Stimulated activated effector memory CD8-positive, alpha-beta T cell treated with anti-CD3 and anti-CD28 coated beads, Interleukin-12 subunit alpha, Interleukin-12 subunit beta, amount 100 ng/mL, for 72 hours (primary cell): ENCODE data around the gene ADAM12.
A peak's percentile ranks its signal among the peaks of the same experiment; 100 is the strongest.
"Not testable (repeated sequence)": the region's sequence is repeated elsewhere in the genome, so short reads cannot be mapped to it uniquely, and the experiment has no call there.

Experiments used
- ATAC-seq: fragments of 150-1000 bp; cut with Tn5 transposase; 2 replicates; pipeline ENCODE4 v1.10.0; 2021
- DNase-seq, 2 donors: peaks; one replicate each; pipeline ENCODE4 v3.0.0; 2021 to 2022; ENCODE audit warnings: low spot score in 2 of 2
- H3K27ac Mint-ChIP-seq: one replicate; pipeline ENCODE4 v1.8.0; 2022; ENCODE audit warnings: mild to moderate bottlenecking, mixed read lengths
- H3K36me3 Mint-ChIP-seq: one replicate; pipeline ENCODE4 v1.8.0; 2022; ENCODE audit warnings: mild to moderate bottlenecking, mixed read lengths
- H3K4me1 Mint-ChIP-seq: one replicate; pipeline ENCODE4 v1.8.0; 2022; ENCODE audit warnings: mixed read lengths
- H3K4me3 Mint-ChIP-seq: one replicate; pipeline ENCODE4 v1.8.0; 2022; ENCODE audit warnings: mild to moderate bottlenecking, mixed read lengths
- H3K9me3 Mint-ChIP-seq: one replicate; pipeline ENCODE4 v1.8.0; 2022; ENCODE audit warnings: mixed read lengths

Gene ADAM12

GRCh38 chr10:126372396-126372795, 15.9 kb downstream of the ADAM12 start:
- Mint-ChIP-seq H3K27ac (no peak overlapping the region), H3K36me3 (peaks cover 7% of the 10 kb centered on the region), H3K4me1 (peaks cover 11% of the 10 kb centered on the region), H3K9me3 (peaks cover 6% of the 10 kb centered on the region), H3K4me3 (no peak overlapping the region)
- no peak for DNase-seq
- no peak for ATAC-seq

- Mint-ChIP-seq H3K4me1 (peaks cover 6% of the 10 kb centered on the region), H3K4me3 (no peak overlapping the region), H3K36me3 (no peaks in the 10 kb centered on the region), H3K9me3 (peaks cover 3% of the 10 kb centered on the region), H3K27ac (peak overlapping the region; percentile 3)
- DNase-seq = no peak
- ATAC-seq = peak; percentile 67
Observed at GRCh38 chr10:126369125-126369710, 19.1 kb downstream of the ADAM12 start.

- ATAC-seq = no peak
- H3K4me1 Mint-ChIP-seq = peaks cover 5% of the 10 kb centered on the region
- H3K4me3 Mint-ChIP-seq = no peak overlapping the region
- H3K36me3 Mint-ChIP-seq = peaks cover 12% of the 10 kb centered on the region
- no peak overlapping the region for H3K27ac Mint-ChIP-seq
- peaks cover 35% of the 10 kb centered on the region for H3K9me3 Mint-ChIP-seq
- DNase-seq = no peak
Observed at GRCh38 chr10:126357169-126357568, 31.1 kb downstream of the ADAM12 start.

- Mint-ChIP-seq H3K4me1 (peaks cover 14% of the 10 kb centered on the region), H3K27ac (no peak overlapping the region), H3K9me3 (peaks cover 21% of the 10 kb centered on the region), H3K4me3 (no peak overlapping the region), H3K36me3 (peaks cover 12% of the 10 kb centered on the region)
- no peak for DNase-seq
- ATAC-seq = no peak
Observed at GRCh38 chr10:126353666-126354065, 34.6 kb downstream of the ADAM12 start.

DNA sequence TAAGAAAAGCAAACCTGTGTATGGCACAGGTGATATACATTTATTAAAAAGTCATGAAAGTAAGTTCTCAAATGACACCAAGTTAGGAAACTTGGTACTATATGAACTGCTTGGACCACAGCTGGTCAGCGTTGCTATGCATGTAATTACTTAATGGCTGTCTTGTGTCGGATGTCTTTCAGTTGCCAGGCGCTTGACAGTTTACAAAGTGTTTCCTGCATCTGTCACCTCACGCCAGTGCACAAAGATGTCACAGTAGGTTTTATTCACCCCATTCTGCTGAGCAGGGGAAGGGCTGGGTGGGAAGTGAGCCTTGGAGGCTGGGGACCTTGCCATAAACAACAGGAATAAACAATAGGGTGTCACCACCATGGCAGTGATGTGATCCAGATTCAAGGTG, 35.8 kb downstream of the ADAM12 start:
- Mint-ChIP-seq H3K4me3 (no peak overlapping the region), H3K9me3 (peaks cover 15% of the 10 kb centered on the region), H3K4me1 (peaks cover 14% of the 10 kb centered on the region), H3K36me3 (peaks cover 12% of the 10 kb centered on the region), H3K27ac (no peak overlapping the region)
- DNase-seq (no peak), ATAC-seq (no peak)

DNA sequence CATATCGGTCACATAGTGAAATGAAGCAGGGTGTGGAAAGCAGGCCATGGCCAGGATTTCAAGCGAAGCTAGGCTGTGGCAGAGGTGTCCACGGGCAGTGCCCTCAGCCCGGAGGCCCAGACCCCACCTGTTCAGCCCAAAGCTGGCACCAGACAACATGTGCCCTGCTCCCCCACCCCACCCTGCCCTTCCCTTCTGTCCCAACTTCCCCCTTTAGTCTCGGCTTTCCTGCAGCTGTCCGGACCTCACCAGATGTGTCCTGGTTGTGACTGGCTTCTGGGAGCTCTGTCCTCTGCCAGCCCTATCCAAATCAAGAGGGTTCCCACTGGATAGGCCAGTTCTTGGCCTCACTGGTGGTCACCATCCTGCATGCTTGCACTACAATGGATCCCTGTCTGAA, 37.3 kb downstream of the ADAM12 start:
- peaks cover 6% of the 10 kb centered on the region for H3K9me3 Mint-ChIP-seq
- H3K27ac Mint-ChIP-seq = no peak overlapping the region
- ATAC-seq (no peak), DNase-seq (no peak)
- peaks cover under 1% of the 10 kb centered on the region for H3K36me3 Mint-ChIP-seq
- H3K4me3 Mint-ChIP-seq = no peak overlapping the region
- peaks cover 14% of the 10 kb centered on the region for H3K4me1 Mint-ChIP-seq

GRCh38 chr10:126350216-126350992, 37.9 kb downstream of the ADAM12 start:
- Mint-ChIP-seq H3K9me3 (peaks cover 8% of the 10 kb centered on the region), H3K36me3 (no peaks in the 10 kb centered on the region), H3K4me3 (no peak overlapping the region), H3K4me1 (peaks cover 14% of the 10 kb centered on the region), H3K27ac (no peak overlapping the region)
- DNase-seq (no peak), ATAC-seq (peak; percentile 8)

GRCh38 chr10:126349676-126350075, 38.6 kb downstream of the ADAM12 start:
- no peak overlapping the region for H3K27ac Mint-ChIP-seq
- peaks cover 6% of the 10 kb centered on the region for H3K9me3 Mint-ChIP-seq
- no peaks in the 10 kb centered on the region for H3K36me3 Mint-ChIP-seq
- peaks cover 14% of the 10 kb centered on the region for H3K4me1 Mint-ChIP-seq
- ATAC-seq (no peak), DNase-seq (no peak)
- no peak overlapping the region for H3K4me3 Mint-ChIP-seq

DNA sequence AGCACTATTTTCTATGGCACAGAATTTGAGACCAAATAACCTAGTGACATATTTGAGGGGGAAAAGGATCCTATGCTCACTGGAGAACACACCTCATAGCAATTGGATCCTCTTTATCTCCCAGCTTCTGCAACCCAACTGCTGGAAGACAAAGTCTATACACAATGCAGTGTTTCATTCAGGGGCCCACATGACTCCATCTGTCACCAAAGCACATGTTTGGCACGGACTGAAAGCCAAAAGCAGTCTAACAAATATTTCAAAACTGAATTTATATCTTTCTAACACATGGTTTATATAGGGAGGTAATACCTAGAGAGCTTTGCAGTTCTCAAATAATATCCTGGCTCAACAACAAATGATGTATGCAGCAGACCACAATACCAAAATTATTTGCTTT, 39.2 kb downstream of the ADAM12 start:
- Mint-ChIP-seq H3K4me1 (peaks cover 14% of the 10 kb centered on the region), H3K27ac (no peak overlapping the region), H3K9me3 (peaks cover 6% of the 10 kb centered on the region), H3K4me3 (no peak overlapping the region), H3K36me3 (no peaks in the 10 kb centered on the region)
- DNase-seq (no peak), ATAC-seq (no peak)

- H3K36me3 Mint-ChIP-seq, H3K9me3 Mint-ChIP-seq, H3K4me3 Mint-ChIP-seq, H3K27ac Mint-ChIP-seq, ATAC-seq, DNase-seq: not testable (repeated sequence)
- H3K4me1 Mint-ChIP-seq = peaks cover 13% of the 10 kb centered on the region
Observed at GRCh38 chr10:126343496-126343895, 44.8 kb downstream of the ADAM12 start.

GRCh38 chr10:126342680-126343079, 45.6 kb downstream of the ADAM12 start:
- ATAC-seq (no peak), DNase-seq (no peak)
- H3K36me3 Mint-ChIP-seq = no peaks in the 10 kb centered on the region
- H3K27ac Mint-ChIP-seq = no peak overlapping the region
- H3K4me1 Mint-ChIP-seq = peaks cover 13% of the 10 kb centered on the region
- no peak overlapping the region for H3K4me3 Mint-ChIP-seq
- H3K9me3 Mint-ChIP-seq = peaks cover 9% of the 10 kb centered on the region

DNA sequence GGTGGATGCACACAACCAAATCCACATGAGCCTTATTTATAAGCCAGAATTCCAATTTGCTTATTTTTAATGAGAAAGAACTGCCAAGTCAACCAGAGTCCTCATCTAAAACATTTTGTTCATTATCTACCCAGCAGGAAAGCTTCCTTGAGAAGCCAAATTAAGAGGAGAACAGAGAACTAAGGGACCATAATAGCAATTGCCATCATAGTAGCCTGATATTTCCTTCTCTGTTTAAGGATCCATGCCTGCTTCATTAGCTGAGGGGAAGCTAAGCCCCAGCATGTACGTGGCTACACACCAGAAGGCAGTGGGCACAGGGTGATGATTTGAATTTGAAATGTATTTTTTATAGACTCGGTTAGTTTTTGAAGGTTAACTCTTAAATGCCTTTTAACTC, 46.8 kb downstream of the ADAM12 start:
- no peaks in the 10 kb centered on the region for H3K36me3 Mint-ChIP-seq
- H3K27ac Mint-ChIP-seq = no peak overlapping the region
- no peak overlapping the region for H3K4me3 Mint-ChIP-seq
- H3K4me1 Mint-ChIP-seq = peaks cover 13% of the 10 kb centered on the region
- no peak for DNase-seq
- peaks cover 9% of the 10 kb centered on the region for H3K9me3 Mint-ChIP-seq
- ATAC-seq = no peak

- Mint-ChIP-seq H3K4me3 (no peak overlapping the region), H3K4me1 (peaks cover 13% of the 10 kb centered on the region), H3K9me3 (peaks cover 3% of the 10 kb centered on the region), H3K36me3 (no peaks in the 10 kb centered on the region), H3K27ac (peak overlapping the region; percentile 47)
- no peak for ATAC-seq
- DNase-seq = no peak
Observed at GRCh38 chr10:126337251-126337810, 50.9 kb downstream of the ADAM12 start.

DNA sequence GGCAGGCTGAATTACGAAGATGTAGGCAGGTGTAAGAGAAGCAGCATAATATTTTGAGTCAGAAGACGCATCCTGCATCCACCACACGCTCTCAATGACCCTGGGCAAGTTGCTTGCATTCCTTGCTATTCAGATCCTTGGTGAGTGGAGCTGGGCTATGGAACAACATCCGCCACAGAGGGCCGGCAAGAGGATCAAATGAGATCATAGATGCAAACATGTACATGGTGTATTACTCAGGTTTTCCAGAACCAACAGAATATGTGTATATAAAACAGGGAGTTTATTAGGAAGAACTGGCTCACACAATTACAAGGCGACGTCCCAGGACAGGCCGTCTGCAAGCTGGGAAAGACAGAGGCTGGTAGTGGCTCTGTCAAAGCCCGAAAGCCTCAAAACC, 51.5 kb downstream of the ADAM12 start:
- DNase-seq = no peak
- peaks cover 3% of the 10 kb centered on the region for H3K9me3 Mint-ChIP-seq
- peaks cover 13% of the 10 kb centered on the region for H3K4me1 Mint-ChIP-seq
- ATAC-seq = no peak
- no peak overlapping the region for H3K4me3 Mint-ChIP-seq
- peak overlapping the region; percentile 47 for H3K27ac Mint-ChIP-seq
- no peaks in the 10 kb centered on the region for H3K36me3 Mint-ChIP-seq

DNA sequence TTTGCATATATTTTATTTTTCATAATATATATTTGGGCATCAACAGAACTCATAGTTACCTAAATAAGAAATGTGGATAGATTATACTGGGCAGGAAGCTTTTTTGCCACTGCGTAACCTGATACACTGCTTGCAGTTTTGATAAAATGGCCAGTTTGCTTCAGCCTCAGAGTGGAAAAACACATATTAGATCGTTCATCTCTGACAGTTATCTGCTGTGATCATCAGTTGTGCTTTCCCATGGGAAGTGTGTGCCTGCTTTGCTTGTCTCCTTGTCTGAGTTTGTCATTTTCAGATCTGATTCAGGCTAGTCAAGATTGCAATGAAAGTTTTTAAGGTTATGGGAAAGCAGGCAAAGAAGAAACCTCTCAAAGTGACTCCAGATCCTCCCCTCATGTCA, 54.0 kb downstream of the ADAM12 start:
- no peak overlapping the region for H3K4me3 Mint-ChIP-seq
- ATAC-seq = no peak
- no peak overlapping the region for H3K27ac Mint-ChIP-seq
- H3K9me3 Mint-ChIP-seq = no peaks in the 10 kb centered on the region
- peaks cover 1% of the 10 kb centered on the region for H3K4me1 Mint-ChIP-seq
- no peak for DNase-seq
- peaks cover 3% of the 10 kb centered on the region for H3K36me3 Mint-ChIP-seq

GRCh38 chr10:126332576-126332975, 55.7 kb downstream of the ADAM12 start:
- H3K9me3 Mint-ChIP-seq = no peaks in the 10 kb centered on the region
- H3K4me3 Mint-ChIP-seq = no peak overlapping the region
- no peak for ATAC-seq
- H3K4me1 Mint-ChIP-seq = no peaks in the 10 kb centered on the region
- H3K27ac Mint-ChIP-seq = peak overlapping the region; percentile 1
- peaks cover 5% of the 10 kb centered on the region for H3K36me3 Mint-ChIP-seq
- DNase-seq = no peak
